Measurements from ENCODE around the gene ASTN2. TPM values are rescaled to one million over a fixed set of nuclear protein-coding genes. Genes with fewer than 3 reads are reported as not detected.

The ASTN2 gene
- total and polyA plus RNA-seq, 9 of the 15 experiments (the other 6 are each of a cell fraction or from before 2014, with no cell fraction given), result 0.56 to 3.5 (median 1.9) TPM

DNA sequence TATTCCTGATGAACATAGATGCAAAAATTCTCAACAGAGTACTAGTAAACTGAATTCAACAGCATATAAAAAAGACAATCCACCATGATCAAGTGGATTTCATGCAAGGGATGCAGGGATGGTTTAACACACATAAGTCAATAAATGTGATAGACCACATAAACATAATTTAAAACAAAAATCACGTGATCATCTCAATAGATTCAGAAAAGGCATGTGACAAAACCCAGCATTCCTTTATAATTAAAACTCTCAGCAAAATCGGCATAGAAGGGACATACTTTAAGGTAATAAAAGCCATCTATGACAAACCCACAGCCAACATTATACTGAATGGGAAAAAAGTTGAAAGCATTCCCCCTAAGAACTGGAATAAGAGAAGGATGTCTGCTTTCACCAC is 894.6 kb downstream of the ASTN2 start (continued):
- 0 out of 2 replicates have a peak, but pooled peaks have one; percentile 23 for TF ChIP-seq RAD51 (IDR thresholded peaks at IDR 0.05; ENCODE audit: borderline replicate concordance, low read depth)
- TF ChIP-seq TOE1 (IDR thresholded peaks at IDR 0.05; ENCODE audit: borderline replicate concordance), result 0 out of 2 replicates have a peak, but pooled peaks have one; percentile 23
- no peak for TF ChIP-seq TOE1 (CRISPR knock-in tag; IDR thresholded peaks at IDR 0.05; ENCODE audit: borderline replicate concordance, low read depth)
- no peak for TF ChIP-seq XRCC4 (IDR thresholded peaks at IDR 0.05; ENCODE audit: extremely low read depth, insufficient read depth, insufficient read length)

DNA sequence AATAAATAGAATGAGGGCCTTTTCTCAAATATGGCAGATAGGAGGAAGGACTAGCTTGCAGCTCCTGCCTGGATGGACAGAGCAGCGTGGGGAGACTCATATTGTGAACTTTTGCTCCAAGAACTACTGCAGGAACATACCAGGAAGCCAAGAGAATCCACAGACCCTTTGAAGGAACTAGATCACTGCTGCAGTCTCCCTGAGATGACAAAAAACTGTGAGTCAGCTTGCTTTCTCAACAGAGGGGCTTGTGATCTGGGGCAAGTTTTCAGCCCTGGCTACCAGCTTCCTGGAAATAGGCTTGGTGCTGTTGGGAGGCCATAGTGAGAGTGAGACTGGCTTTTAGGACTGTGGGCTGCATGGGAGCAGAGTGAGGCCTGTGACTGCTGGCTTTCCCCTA is 898.4 kb downstream of the ASTN2 start:
- FAIRE-seq (no peak), DNase-seq (ENCODE audit: extremely low read depth in 1 of 4, low spot score in 3 of 4) (no peak), ATAC-seq (no peak)
- Histone ChIP-seq H3K4me1 (replicated peaks in 1 of 2; ENCODE audit: control insufficient read depth in 2 of 2, insufficient read depth in 2 of 2, low read length in 2 of 2) (no peaks in the 10 kb centered on the region), H3K9me1 (ENCODE audit: control insufficient read depth, insufficient read depth, low read length) (no peaks in the 10 kb centered on the region), H3K4me2 (ENCODE audit: insufficient read depth, low read length) (no peak overlapping the region), H3K4me3 (no peak overlapping the region), H3K79me2 (ENCODE audit: control insufficient read depth, insufficient read depth, low read length) (no peaks in the 10 kb centered on the region), H3K9ac (ENCODE audit: insufficient read depth in 1 of 2, low read depth in 2 of 2, low read length in 2 of 2) (no peak overlapping the region), H3K27me3 (ENCODE audit: control insufficient read depth in 2 of 2, insufficient read depth in 2 of 2, low read length in 2 of 2) (no peaks in the 10 kb centered on the region), H3K9me3 (replicated peaks; ENCODE audit: control insufficient read depth, insufficient read depth, low read depth, low read length) (no peaks in the 10 kb centered on the region), H3K36me3 (ENCODE audit: control insufficient read depth, insufficient read depth, low read length) (no peaks in the 10 kb centered on the region), H2AFZ (ENCODE audit: low read depth, low read length) (no peak overlapping the region), H4K20me1 (replicated peaks; ENCODE audit: control insufficient read depth, insufficient read depth, low read length) (no peaks in the 10 kb centered on the region), H3K27ac (ENCODE audit: extremely low read depth, low read depth, low read length) (no peak overlapping the region)
- intact Hi-C loops (cut with micrococcal nuclease), result no loop called here
- in situ Hi-C loops (cut with MboI), result no loop called here
- 0% methylated on average over 1 of the region's 1 CpG for WGBS (ENCODE audit: insufficient coverage, low coverage, missing lambda C conversion rate)
- no TSS peak for BruUV-seq (replicated peaks)
- TF ChIP-seq PTRF (tag; IDR thresholded peaks at IDR 0.05) (no peak), ZNF561 (CRISPR knock-in tag; conservative IDR thresholded peaks at IDR 0.05) (no peak), ZNF140 (CRISPR knock-in tag; IDR thresholded peaks at IDR 0.05) (no peak)
- ChIA-PET CTCF (ENCODE audit: low intra/inter-chr PET ratio) (no interaction called here), POLR2A (interaction anchor here (0.6 kb wide), 1 partner anchor 172 kb away, joined by 3 read pairs; no protein-coding TSS in a partner anchor)

Measured in K562 (cell line).